Testis (tissue), 3 donors: ENCODE results near the gene MPP1. TPM values are rescaled to one million over a fixed set of nuclear protein-coding genes. Genes with fewer than 3 reads are reported as not detected.

ENCODE experiments used
- DNase-seq: peaks from one replicate; pipeline ENCODE4 v3.0.0-alpha.2; 2019
- H3K27ac ChIP-seq, 2 donors: fragments of 200-600 bp; sonication (generic); one replicate each; pipeline ENCODE4 v1.5.1; 2019
- H3K27me3 ChIP-seq: fragments of 200-600 bp; sonication (generic); one replicate; pipeline ENCODE4 v1.5.1; 2019
- H3K36me3 ChIP-seq: fragments of 200-600 bp; sonication (generic); one replicate; pipeline ENCODE4 v1.5.1; 2017; ENCODE audit warnings: low read depth; ENCODE audit errors: missing control alignments
- H3K4me1 ChIP-seq: fragments of 200-600 bp; sonication (generic); one replicate; pipeline ENCODE4 v1.5.1; 2019
- H3K4me3 ChIP-seq, 2 donors: fragments of 200-600 bp; sonication (generic); one replicate each; pipeline ENCODE4 v1.5.1; 2017 to 2019
- H3K9me3 ChIP-seq: fragments of 200-600 bp; sonication (generic); one replicate; pipeline ENCODE4 v1.5.1; 2017
- CTCF ChIP-seq, 3 experiments: fragments of 450-650 bp in 2 of 3; fragments of 200-600 bp in 1 of 3; sonication (generic) in 1 of 3; IDR thresholded peaks; one replicate each; pipeline ENCODE4 v1.5.1; 2016 to 2019; ENCODE audit warnings: antibody characterized with exemption in 3 of 3, mild to moderate bottlenecking in 2 of 3, moderate library complexity in 1 of 3
- POLR2A ChIP-seq: fragments of 450-650 bp; IDR thresholded peaks from one replicate; pipeline ENCODE4 v1.6.1; 2017; ENCODE audit warnings: antibody characterized with exemption, mild to moderate bottlenecking, moderate library complexity
- WGBS, 2 donors: methylation state at CpG; one replicate each; pipeline ENCODE4 v1.1.5; 2018; 5-methylcytosine and 5-hydroxymethylcytosine counted together
- intact Hi-C: fragments of 100-400 bp; cut with DNase I; formaldehyde crosslinking; loops from one replicate; pipeline ENCODE4 v1.15.1; 2023; ENCODE audit warnings: low total_unique reads
- polyA plus RNA-seq: library from polyadenylated mRNA; stranded (reverse); fragments of 350-450 nt; fragmentation: Illumina TruSeq; extraction: RNeasy Lipid Tissue Mini Kit (QIAGEN cat#74804); gene quantifications from one replicate; pipeline ENCODE4 v1.2.3, GENCODE V29; 2014; ENCODE audit warnings: low read depth, low replicate concordance; ENCODE audit not compliant: insufficient read depth
- total RNA-seq, 2 donors: library from RNA; depleted of rRNA; stranded (reverse); fragments of >200 nt; gene quantifications; one replicate each; pipeline ENCODE4 v1.2.3, GENCODE V29; 2016

The MPP1 gene
- total and polyA plus RNA-seq, 3 donors from 2014 or later, result 21.9 to 46.2 (median 36.4) TPM

GRCh38 chrX:154791939-154792338 is 13.3 kb downstream of the MPP1 start:
- Histone ChIP-seq H3K4me3 (no peak overlapping the region), H3K9me3 (no peaks in the 10 kb centered on the region), H3K4me1 (no peaks in the 10 kb centered on the region), H3K36me3 (no peaks in the 10 kb centered on the region), H3K27me3 (no peaks in the 10 kb centered on the region), H3K27ac (no peak overlapping the region)
- intact Hi-C loops, result no loop called here
- WGBS, 2 donors, result 84 to 97% methylated on average over 6 to 8 of the region's 8 CpGs
- no peak for TF ChIP-seq POLR2A
- no peak for TF ChIP-seq CTCF (IDR thresholded peaks at IDR 0.05)
- DNase-seq, result no peak

GRCh38 chrX:154791467-154791866 is 13.8 kb downstream of the MPP1 start:
- H3K4me1 ChIP-seq, result no peaks in the 10 kb centered on the region
- 47 to 94% methylated on average over 4 of the region's 4 CpGs for WGBS, 2 donors
- TF ChIP-seq POLR2A (no peak), CTCF (IDR thresholded peaks at IDR 0.05) (no peak)
- no peaks in the 10 kb centered on the region for H3K27me3 ChIP-seq
- no peak overlapping the region for H3K27ac ChIP-seq
- DNase-seq, result no peak
- no peak overlapping the region for H3K4me3 ChIP-seq
- H3K9me3 ChIP-seq, result no peaks in the 10 kb centered on the region
- intact Hi-C loops, result no loop called here
- H3K36me3 ChIP-seq, result no peaks in the 10 kb centered on the region

GRCh38 chrX:154785716-154786115 is 19.6 kb downstream of the MPP1 start:
- Histone ChIP-seq H3K27me3 (no peaks in the 10 kb centered on the region), H3K27ac (no peak overlapping the region), H3K4me3 (no peak overlapping the region), H3K9me3 (no peaks in the 10 kb centered on the region), H3K36me3 (no peaks in the 10 kb centered on the region), H3K4me1 (no peaks in the 10 kb centered on the region)
- no peak for TF ChIP-seq CTCF (IDR thresholded peaks at IDR 0.05)
- TF ChIP-seq POLR2A, result no peak
- DNase-seq, result no peak
- intact Hi-C loops, result no loop called here
- whole genome bisulfite sequencing, 2 donors, result 74 to 81% methylated on average over 6 of the region's 6 CpGs

GRCh38 chrX:154784149-154784995 is 20.9 kb downstream of the MPP1 start:
- no peak overlapping the region for H3K27ac ChIP-seq
- no peak overlapping the region for H3K4me3 ChIP-seq
- no peaks in the 10 kb centered on the region for H3K27me3 ChIP-seq
- no peaks in the 10 kb centered on the region for H3K36me3 ChIP-seq
- no peak for DNase-seq
- TF ChIP-seq CTCF (IDR thresholded peaks at IDR 0.05), result no peak
- H3K4me1 ChIP-seq, result no peaks in the 10 kb centered on the region
- intact Hi-C loops, result no loop called here
- 85% methylated on average over 7 to 13 of the region's 13 CpGs for WGBS, 2 donors
- no peaks in the 10 kb centered on the region for H3K9me3 ChIP-seq

- Histone ChIP-seq H3K9me3 (no peaks in the 10 kb centered on the region), H3K27ac (no peak overlapping the region), H3K4me1 (no peaks in the 10 kb centered on the region), H3K27me3 (no peaks in the 10 kb centered on the region), H3K4me3 (no peak overlapping the region), H3K36me3 (no peaks in the 10 kb centered on the region)
- intact Hi-C loops, result no loop called here
- 93 to 96% methylated on average over 5 to 9 of the region's 9 CpGs for WGBS, 2 donors
- no peak for TF ChIP-seq POLR2A
- no peak for TF ChIP-seq CTCF (IDR thresholded peaks at IDR 0.05)
- no peak for DNase-seq
Observed at GRCh38 chrX:154780968-154781367, 24.3 kb downstream of the MPP1 start.
